Measurements from ENCODE around the gene RPL10A.

The RPL10A gene

DNA sequence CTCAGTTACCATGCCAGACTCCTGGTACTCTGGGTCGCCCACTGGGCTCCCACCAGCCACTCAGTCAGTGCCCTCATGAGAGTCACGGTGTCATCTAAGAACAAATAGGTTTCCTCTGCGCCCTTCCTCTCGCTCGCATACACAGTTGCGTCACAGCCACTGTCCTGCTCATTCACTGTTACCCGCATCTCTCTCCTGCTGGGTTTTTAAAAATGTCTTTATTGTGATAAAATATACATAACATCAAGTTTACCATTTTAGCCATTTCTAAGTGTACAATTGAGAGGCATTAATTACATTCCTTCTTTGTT, 24.7 kb downstream of the RPL10A start:
- H4K20me1 ChIP-seq (ENCODE audit: control insufficient read depth, insufficient read depth, low read depth, low read length) = peaks cover 5% of the 10 kb centered on the region; the same call in 1 of the 2 replicates
- no peaks in the 10 kb centered on the region for H3K36me3 ChIP-seq (ENCODE audit: control insufficient read depth, low read length)
- peaks cover 76% of the 10 kb centered on the region for H3K27me3 ChIP-seq (ENCODE audit: control insufficient read depth, low read length)
- no peaks in the 10 kb centered on the region for H3K9me2 ChIP-seq (replicated peaks; ENCODE audit: control insufficient read depth, low read length)
- H3K27ac ChIP-seq (ENCODE audit: low read depth, low read length) = no peak overlapping the region
- H3K9me3 ChIP-seq (ENCODE audit: control insufficient read depth, insufficient read depth, low read length) = no peaks in the 10 kb centered on the region
- no peaks in the 10 kb centered on the region for H3F3A ChIP-seq (ENCODE audit: control insufficient read depth, insufficient read depth)
- no peak overlapping the region for H3K4me3 ChIP-seq (ENCODE audit: low read length)
- peaks cover 17% of the 10 kb centered on the region for H3K4me1 ChIP-seq (ENCODE audit: control insufficient read depth, low read length)
- TF ChIP-seq, protein P1, sequence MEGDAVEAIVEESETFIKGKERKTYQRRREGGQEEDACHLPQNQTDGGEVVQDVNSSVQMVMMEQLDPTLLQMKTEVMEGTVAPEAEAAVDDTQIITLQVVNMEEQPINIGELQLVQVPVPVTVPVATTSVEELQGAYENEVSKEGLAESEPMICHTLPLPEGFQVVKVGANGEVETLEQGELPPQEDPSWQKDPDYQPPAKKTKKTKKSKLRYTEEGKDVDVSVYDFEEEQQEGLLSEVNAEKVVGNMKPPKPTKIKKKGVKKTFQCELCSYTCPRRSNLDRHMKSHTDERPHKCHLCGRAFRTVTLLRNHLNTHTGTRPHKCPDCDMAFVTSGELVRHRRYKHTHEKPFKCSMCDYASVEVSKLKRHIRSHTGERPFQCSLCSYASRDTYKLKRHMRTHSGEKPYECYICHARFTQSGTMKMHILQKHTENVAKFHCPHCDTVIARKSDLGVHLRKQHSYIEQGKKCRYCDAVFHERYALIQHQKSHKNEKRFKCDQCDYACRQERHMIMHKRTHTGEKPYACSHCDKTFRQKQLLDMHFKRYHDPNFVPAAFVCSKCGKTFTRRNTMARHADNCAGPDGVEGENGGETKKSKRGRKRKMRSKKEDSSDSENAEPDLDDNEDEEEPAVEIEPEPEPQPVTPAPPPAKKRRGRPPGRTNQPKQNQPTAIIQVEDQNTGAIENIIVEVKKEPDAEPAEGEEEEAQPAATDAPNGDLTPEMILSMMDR (IDR thresholded peaks at IDR 0.05; ENCODE audit: low read depth, low read length, poor library complexity, severe bottlenecking) = no peak
- no peak for TF ChIP-seq EZH2phosphoT487 (IDR thresholded peaks at IDR 0.05; ENCODE audit: borderline replicate concordance, low read length)
- H3K79me2 ChIP-seq (ENCODE audit: control insufficient read depth, low read length) = no peaks in the 10 kb centered on the region
- H3K4me2 ChIP-seq (ENCODE audit: low read length) = no peak overlapping the region

DNA sequence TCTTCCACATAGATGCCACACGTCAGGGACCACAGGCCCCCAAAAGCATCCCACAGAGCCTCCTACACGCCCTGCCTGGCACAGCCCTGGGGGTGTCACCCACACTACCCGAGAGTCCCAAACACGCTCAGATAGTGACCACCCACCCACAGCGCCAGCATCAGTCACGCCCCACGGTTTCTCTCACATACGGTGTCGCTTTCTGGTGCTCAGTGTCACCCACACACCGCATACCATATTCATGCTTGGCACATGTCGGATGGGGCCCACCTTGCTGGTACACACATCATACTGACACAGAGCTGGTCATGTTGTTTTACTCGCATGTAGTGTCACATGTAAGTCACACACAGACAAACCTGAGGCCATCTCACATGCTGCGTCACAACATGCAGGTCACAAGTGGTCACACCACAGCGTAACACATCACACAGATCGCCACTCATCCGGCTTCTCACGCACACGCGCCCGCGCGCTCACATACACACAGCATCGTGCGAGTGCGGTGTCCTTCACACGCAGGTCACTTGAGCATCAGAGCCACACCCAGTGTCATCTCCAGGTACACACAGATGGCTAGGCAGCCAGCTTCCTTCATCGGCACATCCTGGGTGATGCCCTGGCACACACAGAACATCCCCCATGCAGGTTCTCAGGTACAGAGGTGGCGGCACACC, 25.2 kb downstream of the RPL10A start:
- Histone ChIP-seq H3K4me3 (ENCODE audit: low read length) (no peak overlapping the region), H3K4me1 (ENCODE audit: control insufficient read depth, low read length) (peaks cover 19% of the 10 kb centered on the region), H3K9me2 (replicated peaks; ENCODE audit: control insufficient read depth, low read length) (no peaks in the 10 kb centered on the region), H3K36me3 (ENCODE audit: control insufficient read depth, low read length) (no peaks in the 10 kb centered on the region), H3F3A (ENCODE audit: control insufficient read depth, insufficient read depth) (no peaks in the 10 kb centered on the region), H3K79me2 (ENCODE audit: control insufficient read depth, low read length) (no peaks in the 10 kb centered on the region), H3K27ac (ENCODE audit: low read depth, low read length) (no peak overlapping the region), H4K20me1 (ENCODE audit: control insufficient read depth, insufficient read depth, low read depth, low read length) (peaks cover 5% of the 10 kb centered on the region; the same call in 1 of the 2 replicates), H3K27me3 (ENCODE audit: control insufficient read depth, low read length) (peaks cover 78% of the 10 kb centered on the region), H3K4me2 (ENCODE audit: low read length) (no peak overlapping the region), H3K9me3 (ENCODE audit: control insufficient read depth, insufficient read depth, low read length) (no peaks in the 10 kb centered on the region)
- TF ChIP-seq EZH2phosphoT487 (IDR thresholded peaks at IDR 0.05; ENCODE audit: borderline replicate concordance, low read length) = no peak
- TF ChIP-seq, protein P1 (IDR thresholded peaks at IDR 0.05; ENCODE audit: low read depth, low read length, poor library complexity, severe bottlenecking) = no peak

DNA sequence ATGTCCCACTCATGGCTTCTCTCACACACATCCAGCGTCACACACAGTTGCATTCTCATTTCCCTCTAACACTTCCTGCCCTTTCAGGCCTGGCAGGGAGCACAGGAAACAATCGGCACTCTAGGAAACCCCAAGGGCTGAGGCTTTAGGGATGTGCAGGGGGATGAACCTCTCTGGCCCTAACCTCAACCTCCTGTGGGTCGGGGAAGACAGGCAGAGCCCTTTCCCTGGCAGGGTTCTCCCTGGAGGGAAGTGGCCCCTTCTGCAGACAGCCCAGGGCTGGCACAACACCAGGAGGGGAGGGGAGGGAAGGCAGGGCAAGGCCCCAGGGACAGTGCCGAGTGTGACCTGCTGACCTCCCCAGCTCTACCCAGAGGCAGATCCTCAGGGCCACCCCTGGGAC, 26.0 kb downstream of the RPL10A start:
- Histone ChIP-seq H3K4me1 (ENCODE audit: control insufficient read depth, low read length) (peaks cover 19% of the 10 kb centered on the region), H3K27ac (ENCODE audit: low read depth, low read length) (no peak overlapping the region), H3K27me3 (ENCODE audit: control insufficient read depth, low read length) (peaks cover 84% of the 10 kb centered on the region), H3K4me3 (ENCODE audit: low read length) (no peak overlapping the region), H4K20me1 (ENCODE audit: control insufficient read depth, insufficient read depth, low read depth, low read length) (peaks cover 5% of the 10 kb centered on the region; the same call in 1 of the 2 replicates), H3F3A (ENCODE audit: control insufficient read depth, insufficient read depth) (no peaks in the 10 kb centered on the region), H3K9me3 (ENCODE audit: control insufficient read depth, insufficient read depth, low read length) (no peaks in the 10 kb centered on the region), H3K79me2 (ENCODE audit: control insufficient read depth, low read length) (no peaks in the 10 kb centered on the region), H3K4me2 (ENCODE audit: low read length) (no peak overlapping the region), H3K9me2 (replicated peaks; ENCODE audit: control insufficient read depth, low read length) (no peaks in the 10 kb centered on the region), H3K36me3 (ENCODE audit: control insufficient read depth, low read length) (no peaks in the 10 kb centered on the region)
- TF ChIP-seq, protein P1 (IDR thresholded peaks at IDR 0.05; ENCODE audit: low read depth, low read length, poor library complexity, severe bottlenecking) = no peak
- TF ChIP-seq EZH2phosphoT487 (IDR thresholded peaks at IDR 0.05; ENCODE audit: borderline replicate concordance, low read length) = no peak

Data from DOHH2 (cell line).